ENCODE measurements around the gene MRPL18. TPM values are rescaled to one million over a fixed set of nuclear protein-coding genes. Genes with fewer than 3 reads are reported as not detected.
A peak's percentile ranks its signal among the peaks of the same experiment; 100 is the strongest.
"Not testable (repeated sequence)": the region's sequence is repeated elsewhere in the genome, so short reads cannot be mapped to it uniquely, and the experiment has no call there.

Gene MRPL18
- total RNA-seq, 2 experiments from 2014 or later = 85.4 to 91.3 TPM

GRCh38 chr6:159819932-159820640, 29.8 kb downstream of the MRPL18 start:
- POLR2A ChIA-PET = interaction anchor here (0.8 to 5.2 kb wide), 2 partner anchors 30 to 125 kb away, joined by 3 to 24 read pairs; partner anchors contain the start of genes MRPL18 and TCP1
- no peaks in the 10 kb centered on the region for H3K36me3 Mint-ChIP-seq (ENCODE audit: low read depth)
- ATAC-seq (peak; percentile 85), DNase-seq (peak; percentile 72)
- peak overlapping the region; percentile 72 for H3K4me3 Mint-ChIP-seq
- peak overlapping the region; percentile 95 for H3K27ac Mint-ChIP-seq
- H3K4me1 Mint-ChIP-seq (ENCODE audit: low read depth) = peaks cover 23% of the 10 kb centered on the region
- no peaks in the 10 kb centered on the region for H3K9me3 Mint-ChIP-seq (ENCODE audit: insufficient read depth)
- no peaks in the 10 kb centered on the region for H3K27me3 Mint-ChIP-seq (ENCODE audit: low read depth)
- CTCF ChIA-PET = interaction anchor here (0.8 to 1.4 kb wide), 2 partner anchors 14 to 33 kb away, joined by 3 to 4 read pairs; no protein-coding TSS in a partner anchor

- Mint-ChIP-seq H3K27ac (peak overlapping the region; percentile 68), H3K27me3 (ENCODE audit: low read depth) (no peaks in the 10 kb centered on the region), H3K36me3 (ENCODE audit: low read depth) (no peaks in the 10 kb centered on the region), H3K4me1 (ENCODE audit: low read depth) (peaks cover 23% of the 10 kb centered on the region), H3K4me3 (no peak overlapping the region), H3K9me3 (ENCODE audit: insufficient read depth) (no peaks in the 10 kb centered on the region)
- ATAC-seq (no peak), DNase-seq (no peak)
- POLR2A ChIA-PET = interaction anchor here (5.2 kb wide), 1 partner anchor 31 kb away, joined by 24 read pairs; the partner anchor contains the start of genes MRPL18 and TCP1
- CTCF ChIA-PET = interaction anchor here (0.8 to 1.3 kb wide), 2 partner anchors 30 to 31 kb away, joined by 3 read pairs; partner anchors contain the start of gene MRPL18
Measured at GRCh38 chr6:159821122-159821521, 30.9 kb downstream of the MRPL18 start.

- POLR2A ChIA-PET = interaction anchor here (5.2 kb wide), 1 partner anchor 31 kb away, joined by 24 read pairs; the partner anchor contains the start of genes MRPL18 and TCP1
- Mint-ChIP-seq H3K4me1 (ENCODE audit: low read depth) (peaks cover 23% of the 10 kb centered on the region), H3K36me3 (ENCODE audit: low read depth) (no peaks in the 10 kb centered on the region), H3K9me3 (ENCODE audit: insufficient read depth) (no peaks in the 10 kb centered on the region), H3K27ac (no peak overlapping the region), H3K27me3 (ENCODE audit: low read depth) (no peaks in the 10 kb centered on the region), H3K4me3 (no peak overlapping the region)
- DNase-seq (no peak), ATAC-seq (no peak)
- CTCF ChIA-PET = interaction anchor here (0.7 to 1.3 kb wide), 2 partner anchors 31 to 178 kb away, joined by 3 read pairs; no protein-coding TSS in a partner anchor
Measured at GRCh38 chr6:159821726-159822125, 31.5 kb downstream of the MRPL18 start.

- ATAC-seq = no peak
- no peak overlapping the region for H3K27ac Mint-ChIP-seq
- DNase-seq = no peak
- no peaks in the 10 kb centered on the region for H3K36me3 Mint-ChIP-seq (ENCODE audit: low read depth)
- POLR2A ChIA-PET = no interaction called here
- no peaks in the 10 kb centered on the region for H3K9me3 Mint-ChIP-seq (ENCODE audit: insufficient read depth)
- peaks cover 23% of the 10 kb centered on the region for H3K4me1 Mint-ChIP-seq (ENCODE audit: low read depth)
- H3K4me3 Mint-ChIP-seq = no peak overlapping the region
- CTCF ChIA-PET = no interaction called here
- no peaks in the 10 kb centered on the region for H3K27me3 Mint-ChIP-seq (ENCODE audit: low read depth)
Measured at GRCh38 chr6:159823953-159824352, 33.7 kb downstream of the MRPL18 start.

- H3K9me3 Mint-ChIP-seq (ENCODE audit: insufficient read depth); H3K27me3 Mint-ChIP-seq (ENCODE audit: low read depth); DNase-seq; H3K27ac Mint-ChIP-seq; CTCF ChIA-PET; H3K36me3 Mint-ChIP-seq (ENCODE audit: low read depth); ATAC-seq; POLR2A ChIA-PET; H3K4me3 Mint-ChIP-seq: not testable (repeated sequence)
- H3K4me1 Mint-ChIP-seq (ENCODE audit: low read depth) = peaks cover 22% of the 10 kb centered on the region
Measured at GRCh38 chr6:159824690-159825089, 34.4 kb downstream of the MRPL18 start.

GRCh38 chr6:159826004-159826403, 35.7 kb downstream of the MRPL18 start:
- Mint-ChIP-seq H3K27ac (no peak overlapping the region), H3K36me3 (ENCODE audit: low read depth) (no peaks in the 10 kb centered on the region), H3K4me3 (no peak overlapping the region), H3K9me3 (ENCODE audit: insufficient read depth) (no peaks in the 10 kb centered on the region), H3K4me1 (ENCODE audit: low read depth) (peaks cover 10% of the 10 kb centered on the region), H3K27me3 (ENCODE audit: low read depth) (no peaks in the 10 kb centered on the region)
- ChIA-PET POLR2A (no interaction called here), CTCF (no interaction called here)
- ATAC-seq = no peak
- no peak for DNase-seq

GRCh38 chr6:159826968-159827647, 36.8 kb downstream of the MRPL18 start:
- no peaks in the 10 kb centered on the region for H3K27me3 Mint-ChIP-seq (ENCODE audit: low read depth)
- H3K9me3 Mint-ChIP-seq (ENCODE audit: insufficient read depth) = no peaks in the 10 kb centered on the region
- H3K4me1 Mint-ChIP-seq (ENCODE audit: low read depth) = peaks cover 6% of the 10 kb centered on the region
- no peak overlapping the region for H3K4me3 Mint-ChIP-seq
- CTCF ChIA-PET = interaction anchor here (0.5 kb wide), 1 partner anchor 27 kb away, joined by 4 read pairs; no protein-coding TSS in a partner anchor
- no peak for DNase-seq
- no peaks in the 10 kb centered on the region for H3K36me3 Mint-ChIP-seq (ENCODE audit: low read depth)
- H3K27ac Mint-ChIP-seq = no peak overlapping the region
- no peak for ATAC-seq
- POLR2A ChIA-PET = no interaction called here

- no peaks in the 10 kb centered on the region for H3K9me3 Mint-ChIP-seq (ENCODE audit: insufficient read depth)
- DNase-seq = no peak
- CTCF ChIA-PET = interaction anchor here (0.5 kb wide), 1 partner anchor 26 kb away, joined by 4 read pairs; no protein-coding TSS in a partner anchor
- H3K27ac Mint-ChIP-seq = no peak overlapping the region
- no peaks in the 10 kb centered on the region for H3K27me3 Mint-ChIP-seq (ENCODE audit: low read depth)
- H3K4me1 Mint-ChIP-seq (ENCODE audit: low read depth) = peaks cover 8% of the 10 kb centered on the region
- ATAC-seq = no peak
- no peak overlapping the region for H3K4me3 Mint-ChIP-seq
- no peaks in the 10 kb centered on the region for H3K36me3 Mint-ChIP-seq (ENCODE audit: low read depth)
- POLR2A ChIA-PET = no interaction called here
Measured at GRCh38 chr6:159828074-159828473, 37.8 kb downstream of the MRPL18 start.

- ATAC-seq = no peak
- H3K9me3 Mint-ChIP-seq (ENCODE audit: insufficient read depth) = no peaks in the 10 kb centered on the region
- no peaks in the 10 kb centered on the region for H3K36me3 Mint-ChIP-seq (ENCODE audit: low read depth)
- no peak overlapping the region for H3K4me3 Mint-ChIP-seq
- H3K4me1 Mint-ChIP-seq (ENCODE audit: low read depth) = peaks cover 17% of the 10 kb centered on the region
- no peaks in the 10 kb centered on the region for H3K27me3 Mint-ChIP-seq (ENCODE audit: low read depth)
- ChIA-PET POLR2A (interaction anchor here (0.6 to 1.1 kb wide), 2 partner anchors 49 to 68 kb away, joined by 3 to 4 read pairs; no protein-coding TSS in a partner anchor), CTCF (interaction anchor here (0.9 kb wide), 1 partner anchor 23 kb away, joined by 4 read pairs; no protein-coding TSS in a partner anchor)
- DNase-seq = no peak
- no peak overlapping the region for H3K27ac Mint-ChIP-seq
Measured at GRCh38 chr6:159829526-159829925, 39.3 kb downstream of the MRPL18 start.

GRCh38 chr6:159830501-159831372, 40.5 kb downstream of the MRPL18 start:
- Mint-ChIP-seq H3K9me3 (ENCODE audit: insufficient read depth) (no peaks in the 10 kb centered on the region), H3K36me3 (ENCODE audit: low read depth) (no peaks in the 10 kb centered on the region), H3K4me1 (ENCODE audit: low read depth) (peaks cover 24% of the 10 kb centered on the region), H3K27ac (no peak overlapping the region), H3K4me3 (no peak overlapping the region), H3K27me3 (ENCODE audit: low read depth) (no peaks in the 10 kb centered on the region)
- DNase-seq (no peak), ATAC-seq (no peak)
- POLR2A ChIA-PET = interaction anchor here (1.1 kb wide), 1 partner anchor 66 kb away, joined by 4 read pairs; no protein-coding TSS in a partner anchor
- CTCF ChIA-PET = no interaction called here

GRCh38 chr6:159831373-159831679, 41.1 kb downstream of the MRPL18 start:
- CTCF ChIA-PET = no interaction called here
- Mint-ChIP-seq H3K4me3 (no peak overlapping the region), H3K27ac (no peak overlapping the region), H3K27me3 (ENCODE audit: low read depth) (no peaks in the 10 kb centered on the region), H3K9me3 (ENCODE audit: insufficient read depth) (no peaks in the 10 kb centered on the region), H3K36me3 (ENCODE audit: low read depth) (no peaks in the 10 kb centered on the region), H3K4me1 (ENCODE audit: low read depth) (peaks cover 24% of the 10 kb centered on the region)
- ATAC-seq (no peak), DNase-seq (no peak)
- POLR2A ChIA-PET = no interaction called here
